Suppressor macrophage (primary cell): Measurements from ENCODE around the gene TUBGCP5.
A peak's percentile ranks its signal among the peaks of the same experiment; 100 is the strongest.
"Not testable (repeated sequence)": the region's sequence is repeated elsewhere in the genome, so short reads cannot be mapped to it uniquely, and the experiment has no call there.

Experiments
- DNase-seq, 4 experiments: peaks; one replicate each; pipeline ENCODE4 v3.0.0-alpha.2; 2020 to 2022

TUBGCP5 gene

GRCh38 chr15:23041736-23042135 is 2.4 kb upstream of the TUBGCP5 start:
- DNase-seq = peak in 2 of 4 experiments; percentile 5 to 16

GRCh38 chr15:23039917-23040281 is 530 bp upstream of the TUBGCP5 start:
- no peak for DNase-seq

GRCh38 chr15:23038726-23039142 is 635 bp downstream of the TUBGCP5 start:
- DNase-seq = no peak

GRCh38 chr15:23035964-23036566 is 3.3 kb downstream of the TUBGCP5 start:
- DNase-seq = peak; percentile 63 to 78 (median 67)

- DNase-seq = no peak
Measured at GRCh38 chr15:23033979-23034378, 5.4 kb downstream of the TUBGCP5 start.

GRCh38 chr15:23026218-23026617 is 13.2 kb downstream of the TUBGCP5 start:
- no peak for DNase-seq

- no peak for DNase-seq
Measured at GRCh38 chr15:23022156-23022555, 17.2 kb downstream of the TUBGCP5 start.

- DNase-seq = no peak
Measured at GRCh38 chr15:23014394-23015000, 24.9 kb downstream of the TUBGCP5 start.

GRCh38 chr15:23013681-23014080 is 25.7 kb downstream of the TUBGCP5 start:
- DNase-seq = no peak

- not testable (repeated sequence) for DNase-seq
Measured at GRCh38 chr15:23012616-23013015, 26.8 kb downstream of the TUBGCP5 start.

- no peak for DNase-seq
Measured at GRCh38 chr15:23003736-23004135, 35.6 kb downstream of the TUBGCP5 start.

- no peak for DNase-seq
Measured at GRCh38 chr15:23002920-23003319, 36.4 kb downstream of the TUBGCP5 start.

GRCh38 chr15:22995795-22996194 is 43.6 kb downstream of the TUBGCP5 start:
- no peak for DNase-seq

GRCh38 chr15:22992024-22992326 is 47.4 kb downstream of the TUBGCP5 start:
- DNase-seq = peak; percentile 38 to 67 (median 57)

GRCh38 chr15:22989576-22990477 is 49.5 kb downstream of the TUBGCP5 start:
- no peak for DNase-seq

GRCh38 chr15:22988811-22989210 is 50.6 kb downstream of the TUBGCP5 start:
- DNase-seq = no peak

GRCh38 chr15:22981931-22982330 is 57.4 kb downstream of the TUBGCP5 start:
- not testable (repeated sequence) for DNase-seq

GRCh38 chr15:22981051-22981840 is 58.1 kb downstream of the TUBGCP5 start:
- no peak for DNase-seq

GRCh38 chr15:22980189-22981050 is 58.9 kb downstream of the TUBGCP5 start, which contains the start of gene CYFIP1:
TSS of gene CYFIP1 (minus strand) at chr15:22980368. CDS start at chr15:22947285, 33,083 bp downstream.
- DNase-seq = peak; percentile 75 to 94 (median 88)

GRCh38 chr15:22979238-22980188 is 59.9 kb downstream of the TUBGCP5 start:
- DNase-seq = peak; percentile 31 to 73 (median 62)
